ENCODE results near the gene TOR4A. TPM values are rescaled to one million over a fixed set of nuclear protein-coding genes. Genes with fewer than 3 reads are reported as not detected.

Gene TOR4A
- polyA plus RNA-seq, 2 of the 4 experiments (the other 2 are of a cell fraction), result 9.8 to 18.6 TPM

- POLR2A ChIA-PET, result interaction anchor here (1.0 kb wide), 1 partner anchor 23 kb away, joined by 4 read pairs; no protein-coding TSS in a partner anchor
- no peak for DNase-seq (ENCODE audit: low read depth in 1 of 2, low spot score in 1 of 2)
- no peak for ATAC-seq
- Histone ChIP-seq H3K9me3 (no peaks in the 10 kb centered on the region), H3K4me2 (no peak overlapping the region), H3K4me3 (no peak overlapping the region), H3K4me1 (peaks cover 10% of the 10 kb centered on the region), H3K27ac (no peak overlapping the region)
- TF ChIP-seq PHF8 (IDR thresholded peaks at IDR 0.05; ENCODE audit: borderline replicate concordance, low read depth) (no peak), FOXS1 (CRISPR knock-in tag; IDR thresholded peaks at IDR 0.05) (no peak), BHLHE40 (IDR thresholded peaks at IDR 0.05; ENCODE audit: low read depth, low read length) (no peak), MAFK (IDR thresholded peaks at IDR 0.05; ENCODE audit: partially characterized antibody) (no peak), RFX5 (IDR thresholded peaks at IDR 0.05) (no peak), HOXA7 (CRISPR knock-in tag; IDR thresholded peaks at IDR 0.05) (no peak), ATOH8 (CRISPR knock-in tag; IDR thresholded peaks at IDR 0.05; ENCODE audit: low read depth) (no peak), GATA3 (IDR thresholded peaks at IDR 0.05; ENCODE audit: borderline replicate concordance) (no peak), CBX2 (IDR thresholded peaks at IDR 0.05; ENCODE audit: borderline replicate concordance, low read depth) (no peak), NPAS2 (CRISPR knock-in tag; IDR thresholded peaks at IDR 0.05; ENCODE audit: borderline replicate concordance) (no peak), HDAC2 (IDR thresholded peaks at IDR 0.05) (no peak)
- TF ChIP-seq, protein P1, sequence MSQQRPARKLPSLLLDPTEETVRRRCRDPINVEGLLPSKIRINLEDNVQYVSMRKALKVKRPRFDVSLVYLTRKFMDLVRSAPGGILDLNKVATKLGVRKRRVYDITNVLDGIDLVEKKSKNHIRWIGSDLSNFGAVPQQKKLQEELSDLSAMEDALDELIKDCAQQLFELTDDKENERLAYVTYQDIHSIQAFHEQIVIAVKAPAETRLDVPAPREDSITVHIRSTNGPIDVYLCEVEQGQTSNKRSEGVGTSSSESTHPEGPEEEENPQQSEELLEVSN (IDR thresholded peaks at IDR 0.05; ENCODE audit: borderline replicate concordance, low read depth), result no peak
- no peak for FAIRE-seq
- 80% methylated on average over 10 of the region's 10 CpGs for WGBS (ENCODE audit: missing lambda C conversion rate)
- CTCF ChIA-PET, result interaction anchor here (1.1 to 17.1 kb wide), 3 partner anchors 10 to 23 kb away, joined by 3 to 236 read pairs (median 43); partner anchors contain the start of gene TUBB4B
Measured at GRCh38 chr9:137263506-137263905, 14.0 kb upstream of the TOR4A start.

GRCh38 chr9:137264067-137264466 is 13.5 kb upstream of the TOR4A start:
- peaks cover 15% of the 10 kb centered on the region for H3K4me1 ChIP-seq
- 95% methylated on average over 21 of the region's 22 CpGs for WGBS (ENCODE audit: missing lambda C conversion rate)
- DNase-seq (ENCODE audit: low read depth in 1 of 2, low spot score in 1 of 2), result no peak
- ATAC-seq, result no peak
- FAIRE-seq, result no peak
- H3K9me3 ChIP-seq, result no peaks in the 10 kb centered on the region
- H3K4me3 ChIP-seq, result no peak overlapping the region
- H3K27ac ChIP-seq, result no peak overlapping the region
- ChIA-PET CTCF (interaction anchor here (1.1 to 17.1 kb wide), 6 partner anchors 9 to 75 kb away, joined by 3 to 236 read pairs (median 4); partner anchors contain the start of gene TUBB4B), POLR2A (interaction anchor here (0.9 kb wide), 1 partner anchor 23 kb away, joined by 3 read pairs; no protein-coding TSS in a partner anchor)
- no peak for TF ChIP-seq HOXB13 (CRISPR knock-in tag; IDR thresholded peaks at IDR 0.05; ENCODE audit: low read depth)
- no peak for TF ChIP-seq REST (IDR thresholded peaks at IDR 0.05)
- no peak for TF ChIP-seq MAFK (IDR thresholded peaks at IDR 0.05; ENCODE audit: partially characterized antibody)
- no peak for TF ChIP-seq HMGXB4 (CRISPR knock-in tag; IDR thresholded peaks at IDR 0.05; ENCODE audit: borderline replicate concordance)
- TF ChIP-seq RAD21 (conservative IDR thresholded peaks at IDR 0.05 in 1 of 2, IDR thresholded peaks at IDR 0.05 in 1 of 2), result no peak
- TF ChIP-seq RFX5 (IDR thresholded peaks at IDR 0.05), result no peak
- TF ChIP-seq PHF8 (IDR thresholded peaks at IDR 0.05; ENCODE audit: borderline replicate concordance, low read depth), result no peak
- no peak for TF ChIP-seq HOXA7 (CRISPR knock-in tag; IDR thresholded peaks at IDR 0.05)
- TF ChIP-seq RARB (CRISPR knock-in tag; IDR thresholded peaks at IDR 0.05), result no peak
- TF ChIP-seq MYC (IDR thresholded peaks at IDR 0.05; ENCODE audit: borderline replicate concordance, low read length), result no peak
- TF ChIP-seq, protein P2, sequence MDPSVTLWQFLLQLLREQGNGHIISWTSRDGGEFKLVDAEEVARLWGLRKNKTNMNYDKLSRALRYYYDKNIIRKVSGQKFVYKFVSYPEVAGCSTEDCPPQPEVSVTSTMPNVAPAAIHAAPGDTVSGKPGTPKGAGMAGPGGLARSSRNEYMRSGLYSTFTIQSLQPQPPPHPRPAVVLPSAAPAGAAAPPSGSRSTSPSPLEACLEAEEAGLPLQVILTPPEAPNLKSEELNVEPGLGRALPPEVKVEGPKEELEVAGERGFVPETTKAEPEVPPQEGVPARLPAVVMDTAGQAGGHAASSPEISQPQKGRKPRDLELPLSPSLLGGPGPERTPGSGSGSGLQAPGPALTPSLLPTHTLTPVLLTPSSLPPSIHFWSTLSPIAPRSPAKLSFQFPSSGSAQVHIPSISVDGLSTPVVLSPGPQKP (IDR thresholded peaks at IDR 0.05; ENCODE audit: low read depth, low read length), result no peak
- no peak for TF ChIP-seq ESRRA (IDR thresholded peaks at IDR 0.05; ENCODE audit: borderline replicate concordance, low read length)
- TF ChIP-seq FOSL2 (IDR thresholded peaks at IDR 0.05), result no peak
- TF ChIP-seq FOSL2 (CRISPR knock-in tag; IDR thresholded peaks at IDR 0.05), result no peak
- no peak for TF ChIP-seq EHMT2 (IDR thresholded peaks at IDR 0.05; ENCODE audit: low read depth)
- H3K4me2 ChIP-seq, result no peak overlapping the region
